MM.1S (cell line): ENCODE data around the gene PFDN4.

ENCODE experiments used
- CTCF ChIP-seq: fragments of 300-600 bp; sonication (generic); IDR thresholded peaks from 2 replicates; pipeline ENCODE4 v1.5.1; 2016; ENCODE audit warnings: antibody characterized with exemption, low read length, mixed read lengths
- EZH2 ChIP-seq: fragments of 300-600 bp; sonication (generic); optimal IDR thresholded peaks from 2 replicates; pipeline ENCODE3; 2017; ENCODE audit warnings: low read depth, mild to moderate bottlenecking, antibody characterized with exemption, low read length, mixed read lengths

- TF ChIP-seq CTCF (no peak), EZH2 (no peak)
Observed at GRCh38 chr20:54165803-54166202, 42.1 kb upstream of the PFDN4 start.
